ENCODE data around the gene NHLRC1.

Gene NHLRC1

DNA sequence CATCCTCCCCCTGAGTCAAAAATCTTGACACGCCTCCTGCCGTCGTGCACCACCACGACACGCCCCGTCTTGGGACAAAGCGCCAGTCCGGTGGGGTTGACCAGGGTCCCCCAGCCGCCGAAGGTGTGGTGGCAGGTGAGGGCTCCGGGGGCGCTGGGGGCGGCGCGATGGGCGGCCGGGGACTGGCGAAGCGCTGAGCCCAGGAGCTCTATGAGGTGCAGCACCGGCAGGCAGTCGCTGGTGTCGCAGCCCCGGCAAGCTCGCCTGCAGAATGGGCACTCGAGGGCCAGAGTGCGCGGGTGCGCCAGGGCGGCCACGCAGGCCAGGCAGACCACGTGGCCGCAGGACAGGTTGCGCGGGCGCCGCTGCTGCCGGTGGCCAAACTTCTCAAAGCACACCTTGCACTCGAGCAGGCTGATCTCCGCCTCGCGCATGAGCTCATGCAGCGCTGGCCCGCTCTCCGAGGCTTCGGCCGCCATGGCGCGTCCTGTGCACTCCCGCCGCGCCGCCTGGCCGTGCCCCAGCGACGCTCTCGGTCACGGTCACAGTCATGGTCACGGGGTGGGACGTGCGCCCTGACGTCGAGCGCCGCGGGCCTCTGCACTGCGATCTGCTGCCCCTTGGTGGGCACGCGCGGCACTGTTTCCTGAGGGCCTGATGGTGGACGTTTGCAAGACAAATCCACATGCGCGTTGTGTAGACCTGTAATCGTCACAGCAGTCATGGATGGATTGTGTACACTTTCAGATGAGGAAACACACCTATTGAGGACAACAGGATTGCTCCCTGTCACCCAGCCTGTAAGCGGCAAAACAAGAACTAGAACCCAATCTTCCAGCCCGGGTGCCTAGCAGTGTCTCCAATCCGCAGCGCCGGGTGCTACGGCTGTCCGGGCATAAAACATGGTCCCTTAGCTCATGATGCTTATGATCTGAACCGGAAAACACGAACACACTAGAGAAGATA is at the start of gene NHLRC1:
Gene NHLRC1 (minus strand): TSS at position 550 of the 966 bp plus-strand sequence. CDS start 71 bp downstream, at position 479.
- peaks cover 4% of the 10 kb centered on the region for H3K4me1 Mint-ChIP-seq
- TF ChIP-seq, protein P1, sequence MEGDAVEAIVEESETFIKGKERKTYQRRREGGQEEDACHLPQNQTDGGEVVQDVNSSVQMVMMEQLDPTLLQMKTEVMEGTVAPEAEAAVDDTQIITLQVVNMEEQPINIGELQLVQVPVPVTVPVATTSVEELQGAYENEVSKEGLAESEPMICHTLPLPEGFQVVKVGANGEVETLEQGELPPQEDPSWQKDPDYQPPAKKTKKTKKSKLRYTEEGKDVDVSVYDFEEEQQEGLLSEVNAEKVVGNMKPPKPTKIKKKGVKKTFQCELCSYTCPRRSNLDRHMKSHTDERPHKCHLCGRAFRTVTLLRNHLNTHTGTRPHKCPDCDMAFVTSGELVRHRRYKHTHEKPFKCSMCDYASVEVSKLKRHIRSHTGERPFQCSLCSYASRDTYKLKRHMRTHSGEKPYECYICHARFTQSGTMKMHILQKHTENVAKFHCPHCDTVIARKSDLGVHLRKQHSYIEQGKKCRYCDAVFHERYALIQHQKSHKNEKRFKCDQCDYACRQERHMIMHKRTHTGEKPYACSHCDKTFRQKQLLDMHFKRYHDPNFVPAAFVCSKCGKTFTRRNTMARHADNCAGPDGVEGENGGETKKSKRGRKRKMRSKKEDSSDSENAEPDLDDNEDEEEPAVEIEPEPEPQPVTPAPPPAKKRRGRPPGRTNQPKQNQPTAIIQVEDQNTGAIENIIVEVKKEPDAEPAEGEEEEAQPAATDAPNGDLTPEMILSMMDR (IDR thresholded peaks at IDR 0.05): peak; percentile 72
- H3K27me3 Mint-ChIP-seq (ENCODE audit: low read depth, poor library complexity): peaks cover 60% of the 10 kb centered on the region
- H3K9me3 Mint-ChIP-seq: no peaks in the 10 kb centered on the region
- DNase-seq: peak; percentile 87
- H3K36me3 Mint-ChIP-seq (ENCODE audit: low read depth): no peaks in the 10 kb centered on the region
- no peak within 1 kb of the TSS for H3K27ac Mint-ChIP-seq
- peak within 1 kb of the TSS; percentile 76 for H3K4me3 Mint-ChIP-seq

- TF ChIP-seq, protein P1 (IDR thresholded peaks at IDR 0.05): no peak
- H3K27ac Mint-ChIP-seq: no peak overlapping the region
- H3K4me1 Mint-ChIP-seq: no peaks in the 10 kb centered on the region
- H3K27me3 Mint-ChIP-seq (ENCODE audit: low read depth, poor library complexity): no peaks in the 10 kb centered on the region
- H3K9me3 Mint-ChIP-seq: peaks cover 31% of the 10 kb centered on the region
- no peak for DNase-seq
- H3K36me3 Mint-ChIP-seq (ENCODE audit: low read depth): peaks cover 74% of the 10 kb centered on the region
- no peak overlapping the region for H3K4me3 Mint-ChIP-seq
Measured at GRCh38 chr6:18171871-18172270, 49.4 kb upstream of the NHLRC1 start.

GRCh38 chr6:18168264-18168663 is 45.8 kb upstream of the NHLRC1 start:
- no peak for DNase-seq
- H3K4me3 Mint-ChIP-seq: no peak overlapping the region
- peaks cover 10% of the 10 kb centered on the region for H3K9me3 Mint-ChIP-seq
- no peak overlapping the region for H3K27ac Mint-ChIP-seq
- H3K4me1 Mint-ChIP-seq: no peaks in the 10 kb centered on the region
- H3K27me3 Mint-ChIP-seq (ENCODE audit: low read depth, poor library complexity): no peaks in the 10 kb centered on the region
- TF ChIP-seq, protein P1 (IDR thresholded peaks at IDR 0.05): no peak
- peaks cover 45% of the 10 kb centered on the region for H3K36me3 Mint-ChIP-seq (ENCODE audit: low read depth)

DNA sequence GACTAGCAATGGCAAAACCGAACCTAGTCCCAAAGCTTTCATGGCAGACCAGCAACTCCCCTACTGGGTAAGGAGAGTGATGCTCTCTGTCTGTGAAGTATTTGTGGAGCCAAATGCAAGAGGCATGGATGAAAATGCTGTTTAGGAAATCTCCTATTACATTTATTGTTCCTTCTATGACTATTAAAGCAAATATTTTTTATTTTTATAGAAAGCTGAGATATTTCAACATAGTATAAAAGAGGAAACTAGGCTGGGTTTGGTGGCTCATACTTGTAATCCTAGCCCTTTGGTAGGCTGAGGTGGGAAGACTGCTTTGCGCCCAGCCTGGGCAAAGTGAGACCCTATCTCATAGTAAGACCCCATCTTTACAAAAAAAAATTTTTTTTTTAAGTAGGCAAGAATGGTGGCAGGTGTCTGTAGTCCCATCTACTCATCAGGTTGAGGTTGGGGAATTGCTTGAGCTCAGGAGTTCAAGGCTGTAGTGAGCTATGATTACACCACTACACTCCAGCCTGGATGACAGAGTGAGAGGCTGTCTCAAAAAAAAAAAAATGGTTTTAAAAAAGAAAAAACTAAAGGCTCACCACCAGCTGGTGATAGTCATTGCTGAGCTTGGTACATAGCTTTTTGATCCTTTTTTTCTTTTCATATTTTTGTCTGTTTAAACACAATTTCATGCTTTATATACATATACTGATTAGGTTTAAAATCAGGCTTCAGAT is 44.0 kb upstream of the NHLRC1 start:
- Mint-ChIP-seq H3K27ac (no peak overlapping the region), H3K4me1 (no peaks in the 10 kb centered on the region), H3K27me3 (ENCODE audit: low read depth, poor library complexity) (no peaks in the 10 kb centered on the region), H3K36me3 (ENCODE audit: low read depth) (peaks cover 51% of the 10 kb centered on the region), H3K4me3 (no peak overlapping the region), H3K9me3 (peaks cover 10% of the 10 kb centered on the region)
- no peak for DNase-seq
- TF ChIP-seq, protein P1 (IDR thresholded peaks at IDR 0.05): no peak

- H3K36me3 Mint-ChIP-seq (ENCODE audit: low read depth): peaks cover 56% of the 10 kb centered on the region
- peaks cover 10% of the 10 kb centered on the region for H3K9me3 Mint-ChIP-seq
- no peak overlapping the region for H3K4me3 Mint-ChIP-seq
- no peaks in the 10 kb centered on the region for H3K4me1 Mint-ChIP-seq
- DNase-seq: no peak
- TF ChIP-seq, protein P1 (IDR thresholded peaks at IDR 0.05): no peak
- no peaks in the 10 kb centered on the region for H3K27me3 Mint-ChIP-seq (ENCODE audit: low read depth, poor library complexity)
- H3K27ac Mint-ChIP-seq: no peak overlapping the region
Measured at GRCh38 chr6:18165751-18166150, 43.3 kb upstream of the NHLRC1 start.

Measured in nephron progenitor cell (in vitro differentiated cells).